Activated CD8-positive, alpha-beta T cell treated with anti-CD3 and anti-CD28 coated beads for 36 hours (primary cell): Measurements from ENCODE around the gene LAS1L. TPM values are rescaled to one million over a fixed set of nuclear protein-coding genes. Genes with fewer than 3 reads are reported as not detected.
"Not testable (repeated sequence)": the region's sequence is repeated elsewhere in the genome, so short reads cannot be mapped to it uniquely, and the experiment has no call there.

ENCODE experiments used
- ATAC-seq: fragments of 200-7000 bp; cut with Tn5 transposase; one replicate; pipeline ENCODE4 v1.10.0; 2021; ENCODE audit warnings: mild to moderate bottlenecking, moderate library complexity
- CTCF ChIA-PET: fragments of 350-600 bp; sonication (Branson Sonifier 250); formaldehyde crosslinking; loops from one replicate; lab custom pipeline; 2021; ENCODE audit warnings: antibody characterized with exemption; lab: Charles Lee
- POLR2A ChIA-PET: fragments of 350-600 bp; sonication (Branson Sonifier 250); formaldehyde crosslinking; loops from one replicate; lab custom pipeline; 2021; ENCODE audit warnings: antibody characterized with exemption; lab: Charles Lee
- DNase-seq: peaks from one replicate; pipeline ENCODE4 v3.0.0-alpha.2; 2020
- H3K27ac Mint-ChIP-seq: one replicate; pipeline ENCODE4 v1.8.0; 2021; ENCODE audit warnings: mild to moderate bottlenecking, mixed read lengths
- H3K27me3 Mint-ChIP-seq: one replicate; pipeline ENCODE4 v1.8.0; 2021; ENCODE audit warnings: mixed read lengths
- H3K36me3 Mint-ChIP-seq: one replicate; pipeline ENCODE4 v1.8.0; 2021; ENCODE audit warnings: low read depth, mixed read lengths
- H3K4me1 Mint-ChIP-seq: one replicate; pipeline ENCODE4 v1.8.0; 2021; ENCODE audit warnings: low read depth, mixed read lengths
- H3K4me3 Mint-ChIP-seq: one replicate; pipeline ENCODE4 v1.8.0; 2021; ENCODE audit warnings: mild to moderate bottlenecking, moderate library complexity, mixed read lengths
- H3K9me3 Mint-ChIP-seq: one replicate; pipeline ENCODE4 v1.8.0; 2021; ENCODE audit warnings: mixed read lengths
- intact Hi-C: fragments of 100-400 bp; cut with micrococcal nuclease; formaldehyde crosslinking; loops from one replicate; pipeline ENCODE4 v1.10.0; 2022
- total RNA-seq, 2 experiments: library from RNA; stranded (reverse); gene quantifications; one replicate each; pipeline ENCODE4 v1.2.3, GENCODE V29; 2021
- TF ChIP-seq, protein P1 (sequence below): fragments of 200-600 bp; IDR thresholded peaks from one replicate; pipeline ENCODE4 v1.8.0; 2022; ENCODE audit warnings: antibody characterized with exemption, mild to moderate bottlenecking

Gene LAS1L
- total RNA-seq, 2 experiments from 2014 or later: 68.4 to 70.3 TPM

DNA sequence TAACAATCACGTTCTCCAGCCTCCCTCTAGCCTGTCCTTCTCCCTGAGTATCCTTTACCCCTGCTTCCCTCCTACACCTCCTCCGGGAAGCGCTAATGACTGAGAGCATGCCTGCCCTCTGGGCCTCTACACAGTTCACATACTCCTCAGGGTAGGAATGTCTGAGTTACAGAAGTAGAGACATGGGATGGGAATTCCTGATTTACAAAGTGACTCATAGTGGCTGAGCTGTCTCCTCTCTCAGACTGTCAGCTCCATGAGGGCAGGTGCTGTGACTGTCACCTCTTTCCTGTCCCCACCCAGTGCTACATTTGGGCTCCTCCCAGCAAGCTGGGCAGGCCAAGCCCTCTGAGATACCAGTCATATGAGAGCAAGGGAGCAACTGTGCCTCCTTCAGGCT lies 2.6 kb downstream of the LAS1L start:
- TF ChIP-seq, protein P1, sequence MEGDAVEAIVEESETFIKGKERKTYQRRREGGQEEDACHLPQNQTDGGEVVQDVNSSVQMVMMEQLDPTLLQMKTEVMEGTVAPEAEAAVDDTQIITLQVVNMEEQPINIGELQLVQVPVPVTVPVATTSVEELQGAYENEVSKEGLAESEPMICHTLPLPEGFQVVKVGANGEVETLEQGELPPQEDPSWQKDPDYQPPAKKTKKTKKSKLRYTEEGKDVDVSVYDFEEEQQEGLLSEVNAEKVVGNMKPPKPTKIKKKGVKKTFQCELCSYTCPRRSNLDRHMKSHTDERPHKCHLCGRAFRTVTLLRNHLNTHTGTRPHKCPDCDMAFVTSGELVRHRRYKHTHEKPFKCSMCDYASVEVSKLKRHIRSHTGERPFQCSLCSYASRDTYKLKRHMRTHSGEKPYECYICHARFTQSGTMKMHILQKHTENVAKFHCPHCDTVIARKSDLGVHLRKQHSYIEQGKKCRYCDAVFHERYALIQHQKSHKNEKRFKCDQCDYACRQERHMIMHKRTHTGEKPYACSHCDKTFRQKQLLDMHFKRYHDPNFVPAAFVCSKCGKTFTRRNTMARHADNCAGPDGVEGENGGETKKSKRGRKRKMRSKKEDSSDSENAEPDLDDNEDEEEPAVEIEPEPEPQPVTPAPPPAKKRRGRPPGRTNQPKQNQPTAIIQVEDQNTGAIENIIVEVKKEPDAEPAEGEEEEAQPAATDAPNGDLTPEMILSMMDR: no peak
- intact Hi-C loops: no loop called here
- Mint-ChIP-seq H3K27ac (no peak overlapping the region), H3K4me1 (peaks cover 12% of the 10 kb centered on the region), H3K9me3 (no peaks in the 10 kb centered on the region), H3K4me3 (no peak overlapping the region), H3K27me3 (no peaks in the 10 kb centered on the region), H3K36me3 (peaks cover 22% of the 10 kb centered on the region)
- DNase-seq (no peak), ATAC-seq (no peak)
- ChIA-PET CTCF (no interaction called here), POLR2A (no interaction called here)

DNA sequence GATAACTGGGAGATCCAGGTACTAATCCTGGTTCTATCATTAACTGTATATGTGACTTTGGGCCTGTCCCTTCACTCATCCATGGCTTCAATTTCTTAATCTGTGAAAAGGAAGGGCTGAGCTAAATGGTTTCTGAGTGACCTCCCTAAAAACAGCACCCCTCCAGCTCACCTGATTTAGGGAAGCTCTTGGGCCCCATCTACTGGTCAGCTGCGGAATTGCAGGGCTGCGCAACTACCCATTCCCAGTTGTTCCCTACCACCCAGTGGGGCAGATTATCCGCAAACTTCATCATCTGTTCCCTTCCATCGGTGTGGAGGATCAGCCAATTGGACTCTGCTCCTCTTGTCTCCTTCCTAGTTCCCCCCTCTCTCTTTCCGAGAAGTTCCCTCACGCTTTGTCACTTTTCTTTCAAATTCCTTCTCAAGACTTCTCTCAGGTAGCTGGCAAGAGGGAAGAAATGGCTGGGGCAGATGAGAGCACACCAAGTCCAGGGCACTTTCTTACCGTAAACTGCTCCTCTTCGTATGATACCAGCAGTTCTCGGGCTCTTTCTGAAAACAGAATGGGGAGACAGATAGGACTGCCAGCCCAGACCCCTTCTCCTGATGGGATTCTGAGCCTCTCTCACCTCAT lies 5.8 kb downstream of the LAS1L start:
- peak; percentile 52 for DNase-seq
- intact Hi-C loops: no loop called here
- Mint-ChIP-seq H3K27ac (no peak overlapping the region), H3K36me3 (peaks cover 28% of the 10 kb centered on the region), H3K4me1 (peaks cover 12% of the 10 kb centered on the region), H3K9me3 (no peaks in the 10 kb centered on the region), H3K27me3 (no peaks in the 10 kb centered on the region), H3K4me3 (no peak overlapping the region)
- ATAC-seq: peak; percentile 77
- POLR2A ChIA-PET: interaction anchor here (1.0 kb wide), 1 partner anchor 10 kb away, joined by 3 read pairs; no protein-coding TSS in a partner anchor
- CTCF ChIA-PET: interaction anchor here (0.7 to 1.8 kb wide), 11 partner anchors 9 to 494 kb away, joined by 3 to 12 read pairs (median 4); partner anchors contain the start of gene ZC3H12B
- TF ChIP-seq, protein P1: peak; percentile 82

DNA sequence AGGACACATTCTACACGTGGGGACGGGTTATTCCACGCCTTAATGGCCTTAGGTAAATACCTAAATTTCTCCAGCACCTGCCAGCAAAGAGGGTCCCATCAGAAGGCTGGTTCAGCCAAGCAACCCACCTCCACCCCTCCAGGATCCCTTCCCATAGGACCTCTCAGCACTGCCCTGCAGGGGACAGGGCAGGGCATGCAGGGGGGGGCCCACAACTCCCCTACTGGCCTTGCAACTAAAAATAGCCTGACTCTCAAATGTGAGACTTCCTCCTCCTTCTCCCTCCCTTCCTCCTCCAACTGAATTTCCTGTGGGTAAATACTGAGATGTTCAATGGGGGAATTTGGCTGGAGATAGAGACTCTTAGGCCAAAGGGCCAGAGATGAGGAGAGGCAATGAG lies 6.3 kb downstream of the LAS1L start:
- Mint-ChIP-seq H3K9me3 (no peaks in the 10 kb centered on the region), H3K4me1 (peaks cover 9% of the 10 kb centered on the region), H3K27me3 (no peaks in the 10 kb centered on the region), H3K36me3 (peaks cover 30% of the 10 kb centered on the region), H3K4me3 (no peak overlapping the region), H3K27ac (no peak overlapping the region)
- TF ChIP-seq, protein P1: no peak
- ATAC-seq (no peak), DNase-seq (no peak)
- ChIA-PET CTCF (interaction anchor here (0.7 to 1.8 kb wide), 10 partner anchors 9 to 372 kb away, joined by 3 to 12 read pairs (median 4); no protein-coding TSS in a partner anchor), POLR2A (interaction anchor here (1.0 kb wide), 1 partner anchor 10 kb away, joined by 3 read pairs; no protein-coding TSS in a partner anchor)
- intact Hi-C loops: no loop called here

DNA sequence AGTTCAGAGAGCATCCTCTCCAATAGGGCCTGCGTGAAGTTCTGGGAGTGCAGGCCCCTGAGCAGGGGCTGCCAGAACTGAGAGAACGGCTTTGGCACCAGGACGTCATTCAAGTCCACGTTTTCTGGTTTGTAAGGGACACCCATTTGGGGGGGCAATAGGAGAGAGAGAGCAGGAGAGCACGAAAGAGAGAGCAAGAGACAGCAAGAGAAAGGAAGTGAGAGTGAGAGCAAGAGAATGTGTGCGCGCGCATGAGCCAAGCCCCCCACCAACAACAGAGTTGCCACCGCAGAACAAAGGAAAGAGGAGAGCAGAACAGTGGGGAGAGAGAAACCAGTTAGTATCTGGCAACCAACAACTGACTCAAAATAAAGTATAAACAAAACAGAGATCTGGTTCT lies 10.4 kb downstream of the LAS1L start:
- intact Hi-C loops: no loop called here
- ChIA-PET POLR2A (no interaction called here), CTCF (no interaction called here)
- DNase-seq: no peak
- ATAC-seq: no peak
- Mint-ChIP-seq H3K36me3 (peaks cover 37% of the 10 kb centered on the region), H3K9me3 (no peaks in the 10 kb centered on the region), H3K4me1 (no peaks in the 10 kb centered on the region), H3K4me3 (no peak overlapping the region), H3K27me3 (no peaks in the 10 kb centered on the region), H3K27ac (no peak overlapping the region)
- TF ChIP-seq, protein P1: no peak

DNA sequence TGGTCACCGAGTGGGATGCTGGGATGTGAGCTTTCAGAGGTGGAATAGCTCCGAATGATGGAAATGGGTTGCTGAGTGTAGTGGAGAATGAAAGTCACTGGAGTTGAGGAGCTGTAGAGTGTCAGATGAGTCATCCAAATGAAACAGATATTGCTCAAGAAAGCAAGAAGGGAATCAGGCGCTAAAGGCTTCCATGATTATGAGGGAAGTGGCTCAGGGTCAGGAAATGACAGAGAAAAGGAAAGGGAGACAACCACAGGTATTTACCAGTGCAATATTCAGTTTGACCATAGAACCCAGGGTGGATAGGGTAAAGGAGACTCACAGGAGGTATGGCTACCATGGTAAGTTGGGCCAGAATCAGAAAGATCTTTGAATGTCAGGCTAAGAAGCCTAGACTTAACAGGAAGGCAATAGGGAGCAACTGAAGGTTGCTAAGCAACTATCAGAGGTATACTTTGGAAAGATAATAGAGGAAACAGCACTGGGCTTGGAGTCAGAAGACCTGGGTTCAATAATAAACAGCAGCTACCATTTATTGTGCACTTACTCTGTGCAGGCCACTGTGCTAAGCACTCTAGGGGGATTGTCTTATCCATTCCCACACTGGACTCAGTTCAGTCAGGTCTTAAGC lies 11.7 kb downstream of the LAS1L start:
- ATAC-seq (no peak), DNase-seq (no peak)
- Mint-ChIP-seq H3K36me3 (peaks cover 35% of the 10 kb centered on the region), H3K27me3 (no peaks in the 10 kb centered on the region), H3K4me1 (no peaks in the 10 kb centered on the region), H3K4me3 (no peak overlapping the region), H3K27ac (no peak overlapping the region), H3K9me3 (no peaks in the 10 kb centered on the region)
- TF ChIP-seq, protein P1: no peak
- ChIA-PET POLR2A (interaction anchor here (0.6 to 0.9 kb wide), 3 partner anchors 10 to 24 kb away, joined by 3 read pairs; no protein-coding TSS in a partner anchor), CTCF (no interaction called here)
- intact Hi-C loops: no loop called here

DNA sequence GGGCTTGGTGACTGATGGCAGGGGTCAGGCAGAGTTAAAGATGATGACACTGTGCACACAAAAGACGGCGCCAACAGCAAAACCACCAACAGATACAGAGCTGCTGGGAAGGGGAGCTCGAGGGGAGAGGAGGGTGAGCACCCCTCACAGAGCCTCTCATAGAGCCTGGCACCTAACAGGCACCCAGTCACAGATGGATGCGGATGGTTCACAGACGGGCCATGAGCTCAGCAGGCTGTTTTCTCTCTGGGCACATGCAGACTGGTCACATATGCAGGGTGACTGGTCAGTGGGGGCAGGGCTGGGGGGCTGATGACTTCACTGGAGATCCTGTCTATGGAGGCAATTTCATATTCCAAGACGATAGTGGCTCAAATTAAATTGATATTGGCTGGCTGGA lies 15.1 kb downstream of the LAS1L start:
- H3K27me3 Mint-ChIP-seq, H3K9me3 Mint-ChIP-seq, ATAC-seq, intact Hi-C loops, H3K4me3 Mint-ChIP-seq, DNase-seq, H3K27ac Mint-ChIP-seq, H3K4me1 Mint-ChIP-seq, CTCF ChIA-PET, POLR2A ChIA-PET: not testable (repeated sequence)
- peaks cover 32% of the 10 kb centered on the region for H3K36me3 Mint-ChIP-seq

DNA sequence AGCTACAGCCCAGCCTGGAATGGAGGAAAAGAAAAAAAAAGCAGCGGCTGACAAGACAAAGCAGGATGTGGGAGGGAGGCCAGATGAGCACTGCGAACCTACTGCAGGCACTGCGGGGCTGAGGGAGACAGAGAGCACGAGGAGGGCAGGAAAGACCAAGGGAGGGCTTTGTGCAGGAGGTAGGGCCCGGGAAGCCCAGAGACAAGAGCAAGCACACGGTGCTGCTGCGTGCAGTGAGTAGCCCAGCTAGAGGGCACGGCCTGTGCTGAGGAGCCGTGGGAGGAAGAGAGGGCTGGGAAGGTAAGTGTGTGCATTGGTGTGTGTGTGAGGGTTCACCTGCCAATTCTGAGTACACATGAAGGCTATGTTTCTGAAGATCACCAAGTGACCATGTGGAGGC lies 15.6 kb downstream of the LAS1L start:
- DNase-seq, intact Hi-C loops, H3K27ac Mint-ChIP-seq, H3K4me3 Mint-ChIP-seq, CTCF ChIA-PET, H3K4me1 Mint-ChIP-seq, H3K27me3 Mint-ChIP-seq, H3K9me3 Mint-ChIP-seq: not testable (repeated sequence)
- peak; percentile 82 for ATAC-seq
- peaks cover 28% of the 10 kb centered on the region for H3K36me3 Mint-ChIP-seq
- POLR2A ChIA-PET: interaction anchor here (1.4 kb wide), 1 partner anchor 9 kb away, joined by 3 read pairs; no protein-coding TSS in a partner anchor
